ENCODE measurements around the gene GAPVD1. TPM values are rescaled to one million over a fixed set of nuclear protein-coding genes. Genes with fewer than 3 reads are reported as not detected.

The GAPVD1 gene
- total and polyA plus RNA-seq, 2 of the 13 experiments (the other 11 are each of a cell fraction or from before 2014, with no cell fraction given), result 11.1 to 33.2 TPM

- ATAC-seq (peak; percentile 77), DNase-seq (ENCODE audit: low spot score) (peak; percentile 65), FAIRE-seq (no peak)
- Histone ChIP-seq H3K4me3 (replicated peaks in 1 of 3; ENCODE audit: insufficient read depth in 1 of 3, low read depth in 2 of 3, low read length in 3 of 3) (peak overlapping the region in 2 of 3 experiments; percentile 3 to 58; a peak in 3 of 6 replicates), H3K79me2 (ENCODE audit: insufficient read depth, low read length) (no peaks in the 10 kb centered on the region), H3K4me2 (ENCODE audit: low read depth, low read length) (peak overlapping the region; percentile 78), H3K9me3 (ENCODE audit: low read length) (no peaks in the 10 kb centered on the region), H3K27ac (ENCODE audit: extremely low read length, insufficient read depth, low read length) (no peak overlapping the region), H4K20me1 (ENCODE audit: insufficient read depth, low read length) (no peaks in the 10 kb centered on the region), H2AFZ (ENCODE audit: low read length) (no peak overlapping the region), H3K36me3 (replicated peaks in 1 of 2; ENCODE audit: control insufficient read depth in 1 of 2, insufficient read depth in 2 of 2, low read length in 2 of 2) (no peaks in the 10 kb centered on the region), H3K27me3 (ENCODE audit: control insufficient read depth in 1 of 2, insufficient read depth in 2 of 2, low read length in 2 of 2) (peaks cover 2 to 17% of the 10 kb centered on the region in 2 experiments; a peak in 3 of 5 replicates), H3K9ac (ENCODE audit: insufficient read depth, low read depth, low read length) (no peak overlapping the region; the same call in 1 of the 2 replicates), H3K4me1 (ENCODE audit: insufficient read depth, low read length) (peaks cover 77% of the 10 kb centered on the region)
- no TSS peak for BruUV-seq (replicated peaks)
- intact Hi-C loops (cut with micrococcal nuclease; ENCODE audit: unreplicated experiment) (loop anchor here (1.0 to 10.0 kb wide), 2 partner anchors 118 to 600 kb away; partner anchors contain the start of genes NR6A1 and OLFML2A), in situ Hi-C loops (cut with HindIII; ENCODE audit: extremely low pct_ligation_motif_present, low pct_unique_long_range_greater_than_20kb) (loop anchor here (5.0 to 10.0 kb wide), 2 partner anchors 117 to 600 kb away; partner anchors contain the start of genes NR6A1 and OLFML2A)
- WGBS (ENCODE audit: low lambda C conversion rate), result 8% methylated on average over 17 of the region's 24 CpGs
- CTCF ChIA-PET (ENCODE audit: low intra/inter-chr PET ratio, low total read pairs), result interaction anchor here (0.6 to 1.6 kb wide), 3 partner anchors 119 to 600 kb away, joined by 3 to 9 read pairs (median 4); no protein-coding TSS in a partner anchor
- POLR2A ChIA-PET, result no interaction called here
- TF ChIP-seq ZNF766 (CRISPR knock-in tag; IDR thresholded peaks at IDR 0.05; ENCODE audit: borderline replicate concordance) (no peak), ZFAT (CRISPR knock-in tag; conservative IDR thresholded peaks at IDR 0.05) (no peak), ZNF569 (CRISPR knock-in tag; IDR thresholded peaks at IDR 0.05; ENCODE audit: borderline replicate concordance) (no peak), FOXP1 (IDR thresholded peaks at IDR 0.05) (no peak), FOXP1 (CRISPR knock-in tag; IDR thresholded peaks at IDR 0.05) (no peak), ZNF687 (CRISPR knock-in tag; IDR thresholded peaks at IDR 0.05) (peak; percentile 38), THAP8 (CRISPR knock-in tag; IDR thresholded peaks at IDR 0.05; ENCODE audit: borderline replicate concordance) (no peak), SRSF4 (IDR thresholded peaks at IDR 0.05; ENCODE audit: low read depth, low read length, poor library complexity, severe bottlenecking) (no peak), THRA (CRISPR knock-in tag; IDR thresholded peaks at IDR 0.05; ENCODE audit: borderline replicate concordance) (0 out of 2 replicates have a peak, but pooled peaks have one; percentile 17), NR2F6 (IDR thresholded peaks at IDR 0.05) (no peak), NR2F6 (CRISPR knock-in tag; IDR thresholded peaks at IDR 0.05) (peak; percentile 50; the same call in 1 of the 2 replicates), SMC3 (IDR thresholded peaks at IDR 0.05; ENCODE audit: low read length) (peak; percentile 73), SALL1 (CRISPR knock-in tag; IDR thresholded peaks at IDR 0.05) (peak; percentile 59), RAD21 (CRISPR knock-in tag; IDR thresholded peaks at IDR 0.05) (peak; percentile 90), ZBTB8A (CRISPR knock-in tag; IDR thresholded peaks at IDR 0.05; ENCODE audit: borderline replicate concordance, low read depth) (no peak), ZNF784 (CRISPR knock-in tag; IDR thresholded peaks at IDR 0.05; ENCODE audit: borderline replicate concordance) (0 out of 2 replicates have a peak, but pooled peaks have one; percentile 54), SP4 (CRISPR knock-in tag; IDR thresholded peaks at IDR 0.05) (0 out of 2 replicates have a peak, but pooled peaks have one; percentile 42)
Observed at GRCh38 chr9:125374443-125375309, 113.0 kb downstream of the GAPVD1 start.
